ENCODE results near the gene ADPRHL1.
"Not testable (repeated sequence)": the region's sequence is repeated elsewhere in the genome, so short reads cannot be mapped to it uniquely, and the experiment has no call there.

The ADPRHL1 gene

DNA sequence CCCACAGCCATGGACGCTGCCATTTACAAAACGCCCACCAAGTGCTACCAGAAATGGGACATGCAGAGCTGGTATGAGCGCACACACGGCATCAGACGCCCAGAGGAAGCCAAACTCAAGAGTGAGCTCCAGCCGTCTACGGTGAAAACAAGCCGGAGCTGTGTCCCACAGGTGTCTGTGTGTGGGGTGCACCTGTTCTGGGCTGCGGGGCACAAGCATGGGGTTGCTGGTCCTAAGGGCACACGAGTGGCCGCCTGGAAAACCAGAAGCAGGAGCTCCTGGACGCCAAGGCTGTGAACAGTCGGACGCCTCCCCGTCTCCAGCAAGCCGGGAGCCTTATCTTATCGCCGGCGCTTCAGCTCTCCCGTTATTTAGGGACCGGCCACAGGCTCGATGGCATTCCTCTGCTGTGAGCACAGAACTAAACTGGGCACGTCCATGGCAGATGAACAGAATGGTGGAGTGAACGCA, 1.3 kb downstream of the ADPRHL1 start:
- Histone ChIP-seq H3K79me2 (ENCODE audit: low read length) (peaks cover 16% of the 10 kb centered on the region), H3K4me2 (ENCODE audit: low read length) (no peak overlapping the region)
- TF ChIP-seq, protein P1, sequence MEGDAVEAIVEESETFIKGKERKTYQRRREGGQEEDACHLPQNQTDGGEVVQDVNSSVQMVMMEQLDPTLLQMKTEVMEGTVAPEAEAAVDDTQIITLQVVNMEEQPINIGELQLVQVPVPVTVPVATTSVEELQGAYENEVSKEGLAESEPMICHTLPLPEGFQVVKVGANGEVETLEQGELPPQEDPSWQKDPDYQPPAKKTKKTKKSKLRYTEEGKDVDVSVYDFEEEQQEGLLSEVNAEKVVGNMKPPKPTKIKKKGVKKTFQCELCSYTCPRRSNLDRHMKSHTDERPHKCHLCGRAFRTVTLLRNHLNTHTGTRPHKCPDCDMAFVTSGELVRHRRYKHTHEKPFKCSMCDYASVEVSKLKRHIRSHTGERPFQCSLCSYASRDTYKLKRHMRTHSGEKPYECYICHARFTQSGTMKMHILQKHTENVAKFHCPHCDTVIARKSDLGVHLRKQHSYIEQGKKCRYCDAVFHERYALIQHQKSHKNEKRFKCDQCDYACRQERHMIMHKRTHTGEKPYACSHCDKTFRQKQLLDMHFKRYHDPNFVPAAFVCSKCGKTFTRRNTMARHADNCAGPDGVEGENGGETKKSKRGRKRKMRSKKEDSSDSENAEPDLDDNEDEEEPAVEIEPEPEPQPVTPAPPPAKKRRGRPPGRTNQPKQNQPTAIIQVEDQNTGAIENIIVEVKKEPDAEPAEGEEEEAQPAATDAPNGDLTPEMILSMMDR (IDR thresholded peaks at IDR 0.05; ENCODE audit: low read depth, low read length) = no peak
- TF ChIP-seq EZH2phosphoT487 (IDR thresholded peaks at IDR 0.05; ENCODE audit: low read depth) = no peak

DNA sequence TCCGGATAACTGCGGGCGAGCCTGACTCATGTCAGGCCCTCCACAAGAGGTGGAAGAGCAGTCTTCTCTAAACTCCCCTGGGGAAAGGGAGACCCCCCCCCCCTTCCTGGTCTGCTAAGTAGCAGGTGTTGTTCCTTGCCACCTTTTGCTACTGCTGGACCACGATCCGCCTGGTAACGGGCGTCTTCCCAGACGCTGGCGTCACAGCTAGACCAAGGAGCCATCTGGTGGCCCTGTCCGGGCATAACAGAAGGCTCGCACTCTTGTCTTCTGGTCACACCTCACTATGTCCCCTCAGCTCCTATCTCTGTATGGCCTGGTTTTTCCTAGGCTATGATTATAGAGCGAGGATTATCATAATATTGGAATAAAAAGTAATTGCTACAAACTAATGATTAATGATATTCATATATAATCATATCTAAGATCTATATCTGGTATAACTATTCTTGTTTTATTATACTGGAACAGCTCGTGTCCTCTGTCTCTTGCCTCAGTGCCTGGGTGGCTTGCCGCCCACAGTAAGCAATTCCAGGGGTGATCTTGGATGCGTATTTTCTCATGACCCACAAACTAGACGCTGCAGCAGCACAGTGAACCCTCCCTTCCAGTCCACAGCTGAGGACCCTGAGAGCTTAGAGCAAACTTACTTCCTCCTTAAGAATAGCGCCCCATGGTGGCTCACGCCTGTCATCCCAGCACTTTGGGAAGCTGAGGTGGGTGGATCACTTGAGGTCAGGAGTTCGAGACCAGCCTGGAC, 2.2 kb downstream of the ADPRHL1 start:
- TF ChIP-seq, protein P1 (IDR thresholded peaks at IDR 0.05; ENCODE audit: low read depth, low read length) = peak; percentile 13; the same call in 1 of the 2 replicates
- H4K20me1 ChIP-seq (ENCODE audit: insufficient read depth, low read length); H2AFZ ChIP-seq (ENCODE audit: low read depth, low read length); H3K9ac ChIP-seq (ENCODE audit: low read length); H3K27me3 ChIP-seq (ENCODE audit: low read depth, low read length); H3K9me3 ChIP-seq (ENCODE audit: insufficient read depth, low read length); H3K27ac ChIP-seq (ENCODE audit: low read length): not testable (repeated sequence)
- Histone ChIP-seq H3K4me3 (ENCODE audit: low read length) (peak overlapping the region; percentile 29), H3K36me3 (replicated peaks; ENCODE audit: low read depth, low read length) (peaks cover 24% of the 10 kb centered on the region), H3K79me2 (ENCODE audit: low read length) (peaks cover 16% of the 10 kb centered on the region), H3K4me2 (ENCODE audit: low read length) (peak overlapping the region; percentile 98), H3K4me1 (ENCODE audit: low read length) (peaks cover 21% of the 10 kb centered on the region)

More for the DNA sequence above, 1.3 kb downstream of the ADPRHL1 start:
- no peak overlapping the region for H3K4me3 ChIP-seq (ENCODE audit: low read length)
- no peak overlapping the region for H2AFZ ChIP-seq (ENCODE audit: low read depth, low read length)
- H3K36me3 ChIP-seq (replicated peaks; ENCODE audit: low read depth, low read length) = peaks cover 26% of the 10 kb centered on the region
- no peak overlapping the region for H3K27ac ChIP-seq (ENCODE audit: low read length)
- no peaks in the 10 kb centered on the region for H3K27me3 ChIP-seq (ENCODE audit: low read depth, low read length)
- H3K9ac ChIP-seq (ENCODE audit: low read length) = no peak overlapping the region
- peaks cover 14% of the 10 kb centered on the region for H3K4me1 ChIP-seq (ENCODE audit: low read length)
- H4K20me1 ChIP-seq (ENCODE audit: insufficient read depth, low read length) = no peaks in the 10 kb centered on the region
- no peaks in the 10 kb centered on the region for H3K9me3 ChIP-seq (ENCODE audit: insufficient read depth, low read length)

DNA sequence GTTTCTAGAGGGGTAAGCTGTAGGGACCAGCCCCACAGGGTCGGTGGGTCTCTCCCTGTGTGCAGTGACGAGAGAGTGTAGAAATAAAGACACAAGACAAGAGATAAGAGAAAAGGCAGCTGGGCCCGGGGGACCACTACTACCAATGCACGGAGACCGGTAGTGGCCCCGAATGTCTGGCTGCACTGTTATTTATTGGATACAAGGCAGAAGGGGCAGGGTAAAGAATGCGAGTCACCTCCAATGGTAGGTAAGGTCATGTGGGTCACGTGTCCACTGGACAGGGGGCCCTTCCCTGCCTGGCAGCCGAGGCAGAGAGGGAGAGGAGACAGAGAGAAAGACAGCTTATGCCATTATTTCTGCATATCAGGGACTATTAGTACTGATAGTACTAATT, 2.9 kb downstream of the ADPRHL1 start:
- peak overlapping the region; percentile 87 for H3K9ac ChIP-seq (ENCODE audit: low read length)
- H4K20me1 ChIP-seq (ENCODE audit: insufficient read depth, low read length); H3K27me3 ChIP-seq (ENCODE audit: low read depth, low read length); H3K9me3 ChIP-seq (ENCODE audit: insufficient read depth, low read length); H2AFZ ChIP-seq (ENCODE audit: low read depth, low read length): not testable (repeated sequence)
- peak overlapping the region; percentile 85 for H3K27ac ChIP-seq (ENCODE audit: low read length)
- peaks cover 16% of the 10 kb centered on the region for H3K79me2 ChIP-seq (ENCODE audit: low read length)
- peak overlapping the region; percentile 89 for H3K4me3 ChIP-seq (ENCODE audit: low read length)
- peak overlapping the region; percentile 98 for H3K4me2 ChIP-seq (ENCODE audit: low read length)
- H3K4me1 ChIP-seq (ENCODE audit: low read length) = peaks cover 28% of the 10 kb centered on the region
- peaks cover 17% of the 10 kb centered on the region for H3K36me3 ChIP-seq (replicated peaks; ENCODE audit: low read depth, low read length)

DNA sequence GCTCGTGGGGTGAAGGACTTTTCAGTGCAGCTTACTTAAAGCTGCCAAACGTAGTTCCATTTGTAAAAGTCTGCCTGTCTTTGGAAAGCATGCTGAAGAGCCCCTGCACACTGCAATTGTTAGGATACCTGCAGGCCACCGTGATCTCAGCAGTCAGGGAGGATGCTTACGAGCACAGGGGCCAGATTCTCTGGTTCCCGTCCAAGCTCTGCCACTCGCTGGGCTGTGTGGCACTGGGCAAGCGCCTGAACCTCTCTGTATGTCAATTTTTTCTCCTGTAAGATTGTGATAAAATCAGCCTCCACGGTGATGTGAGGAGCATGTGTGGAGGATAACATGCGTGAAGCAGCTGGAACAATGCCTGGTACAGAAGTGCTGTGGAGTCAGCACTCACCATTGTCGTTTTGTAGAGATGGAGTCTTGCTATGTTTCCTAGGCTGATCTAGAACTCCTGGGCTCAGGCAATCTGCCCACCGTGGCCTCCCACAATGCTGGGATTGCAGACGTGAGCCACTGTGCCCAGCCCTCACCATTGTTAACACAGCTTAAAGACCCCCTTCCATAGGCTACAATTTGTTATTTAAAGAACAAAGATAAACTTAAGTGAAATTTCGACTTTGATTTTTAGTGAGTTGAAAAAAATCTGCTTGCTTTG, 3.5 kb downstream of the ADPRHL1 start:
- peaks cover 4% of the 10 kb centered on the region; the same call in 1 of the 2 replicates for H3K9me3 ChIP-seq (ENCODE audit: insufficient read depth, low read length)
- peak overlapping the region; percentile 12; the same call in 1 of the 2 replicates for H2AFZ ChIP-seq (ENCODE audit: low read depth, low read length)
- H3K27ac ChIP-seq (ENCODE audit: low read length) = peak overlapping the region; percentile 85
- H3K4me3 ChIP-seq (ENCODE audit: low read length) = peak overlapping the region; percentile 89
- TF ChIP-seq, protein P1 (IDR thresholded peaks at IDR 0.05; ENCODE audit: low read depth, low read length) = no peak
- TF ChIP-seq EZH2phosphoT487 (IDR thresholded peaks at IDR 0.05; ENCODE audit: low read depth) = no peak
- peak overlapping the region; percentile 98 for H3K4me2 ChIP-seq (ENCODE audit: low read length)
- H3K36me3 ChIP-seq (replicated peaks; ENCODE audit: low read depth, low read length) = peaks cover 14% of the 10 kb centered on the region
- no peaks in the 10 kb centered on the region for H3K27me3 ChIP-seq (ENCODE audit: low read depth, low read length)
- peaks cover 16% of the 10 kb centered on the region for H3K79me2 ChIP-seq (ENCODE audit: low read length)
- no peaks in the 10 kb centered on the region for H4K20me1 ChIP-seq (ENCODE audit: insufficient read depth, low read length)
- peak overlapping the region; percentile 87 for H3K9ac ChIP-seq (ENCODE audit: low read length)
- peaks cover 33% of the 10 kb centered on the region for H3K4me1 ChIP-seq (ENCODE audit: low read length)
